ENCODE results near the gene CBX8. TPM values are rescaled to one million over a fixed set of nuclear protein-coding genes. Genes with fewer than 3 reads are reported as not detected.

CBX8 gene
- total RNA-seq, 1 experiment from 2014 or later, result 11.1 TPM

GRCh38 chr17:79746889-79747507 is 49.9 kb downstream of the CBX8 start:
- H3K36me3 Mint-ChIP-seq (ENCODE audit: insufficient read depth, unreplicated experiment), result peaks cover 6% of the 10 kb centered on the region
- peaks cover 16% of the 10 kb centered on the region for H3K4me1 Mint-ChIP-seq (ENCODE audit: low read depth, unreplicated experiment)
- no peaks in the 10 kb centered on the region for H3K9me3 Mint-ChIP-seq (ENCODE audit: low read depth, unreplicated experiment)
- no peak overlapping the region for H3K27ac Mint-ChIP-seq (ENCODE audit: unreplicated experiment)
- CTCF ChIA-PET, result no interaction called here
- TF ChIP-seq CTCF (IDR thresholded peaks at IDR 0.05; ENCODE audit: unreplicated experiment), result no peak
- no peak for DNase-seq
- H3K27me3 Mint-ChIP-seq (ENCODE audit: unreplicated experiment), result no peaks in the 10 kb centered on the region
- intact Hi-C loops (cut with micrococcal nuclease; ENCODE audit: unreplicated experiment), result no loop called here
- no peak overlapping the region for H3K4me3 Mint-ChIP-seq (ENCODE audit: low read depth, unreplicated experiment)
- BruUV-seq (replicated peaks), result no TSS peak

- no peaks in the 10 kb centered on the region for H3K27me3 Mint-ChIP-seq (ENCODE audit: unreplicated experiment)
- H3K36me3 Mint-ChIP-seq (ENCODE audit: insufficient read depth, unreplicated experiment), result peaks cover 6% of the 10 kb centered on the region
- H3K9me3 Mint-ChIP-seq (ENCODE audit: low read depth, unreplicated experiment), result no peaks in the 10 kb centered on the region
- peaks cover 12% of the 10 kb centered on the region for H3K4me1 Mint-ChIP-seq (ENCODE audit: low read depth, unreplicated experiment)
- no peak for TF ChIP-seq CTCF (IDR thresholded peaks at IDR 0.05; ENCODE audit: unreplicated experiment)
- intact Hi-C loops (cut with micrococcal nuclease; ENCODE audit: unreplicated experiment), result no loop called here
- CTCF ChIA-PET, result interaction anchor here (0.7 to 1.2 kb wide), 4 partner anchors 27 to 243 kb away, joined by 3 to 9 read pairs (median 4); no protein-coding TSS in a partner anchor
- no TSS peak for BruUV-seq (replicated peaks)
- DNase-seq, result no peak
- no peak overlapping the region for H3K4me3 Mint-ChIP-seq (ENCODE audit: low read depth, unreplicated experiment)
- H3K27ac Mint-ChIP-seq (ENCODE audit: unreplicated experiment), result no peak overlapping the region
Observed at GRCh38 chr17:79745641-79746105, 51.2 kb downstream of the CBX8 start.

GRCh38 chr17:79743614-79744013 is 53.3 kb downstream of the CBX8 start:
- Mint-ChIP-seq H3K36me3 (ENCODE audit: insufficient read depth, unreplicated experiment) (peaks cover 16% of the 10 kb centered on the region), H3K9me3 (ENCODE audit: low read depth, unreplicated experiment) (no peaks in the 10 kb centered on the region), H3K27me3 (ENCODE audit: unreplicated experiment) (no peaks in the 10 kb centered on the region), H3K4me3 (ENCODE audit: low read depth, unreplicated experiment) (no peak overlapping the region), H3K27ac (ENCODE audit: unreplicated experiment) (no peak overlapping the region), H3K4me1 (ENCODE audit: low read depth, unreplicated experiment) (peaks cover 32% of the 10 kb centered on the region)
- intact Hi-C loops (cut with micrococcal nuclease; ENCODE audit: unreplicated experiment), result loop anchor here (5.0 kb wide), 1 partner anchor 34 kb away; the partner anchor contains the start of gene CBX2
- CTCF ChIA-PET, result interaction anchor here (0.6 kb wide), 1 partner anchor 96 kb away, joined by 4 read pairs; the partner anchor contains the start of gene CBX4
- no peak for TF ChIP-seq CTCF (IDR thresholded peaks at IDR 0.05; ENCODE audit: unreplicated experiment)
- BruUV-seq (replicated peaks), result no TSS peak
- no peak for DNase-seq

- Mint-ChIP-seq H3K9me3 (ENCODE audit: low read depth, unreplicated experiment) (no peaks in the 10 kb centered on the region), H3K27ac (ENCODE audit: unreplicated experiment) (no peak overlapping the region), H3K36me3 (ENCODE audit: insufficient read depth, unreplicated experiment) (peaks cover 16% of the 10 kb centered on the region), H3K4me3 (ENCODE audit: low read depth, unreplicated experiment) (no peak overlapping the region), H3K4me1 (ENCODE audit: low read depth, unreplicated experiment) (peaks cover 35% of the 10 kb centered on the region), H3K27me3 (ENCODE audit: unreplicated experiment) (no peaks in the 10 kb centered on the region)
- CTCF ChIA-PET, result interaction anchor here (0.6 to 1.1 kb wide), 2 partner anchors 28 to 96 kb away, joined by 4 read pairs; partner anchors contain the start of gene CBX4
- no TSS peak for BruUV-seq (replicated peaks)
- peak; percentile 21 for DNase-seq
- no peak for TF ChIP-seq CTCF (IDR thresholded peaks at IDR 0.05; ENCODE audit: unreplicated experiment)
- intact Hi-C loops (cut with micrococcal nuclease; ENCODE audit: unreplicated experiment), result loop anchor here (5.0 kb wide), 1 partner anchor 34 kb away; the partner anchor contains the start of gene CBX2
Observed at GRCh38 chr17:79742951-79743476, 53.9 kb downstream of the CBX8 start.
